ENCODE data around the gene TMOD3. TPM values are rescaled to one million over a fixed set of nuclear protein-coding genes. Genes with fewer than 3 reads are reported as not detected.

TMOD3 gene
- polyA plus RNA-seq, 2 donors = 25.7 to 42.8 TPM

DNA sequence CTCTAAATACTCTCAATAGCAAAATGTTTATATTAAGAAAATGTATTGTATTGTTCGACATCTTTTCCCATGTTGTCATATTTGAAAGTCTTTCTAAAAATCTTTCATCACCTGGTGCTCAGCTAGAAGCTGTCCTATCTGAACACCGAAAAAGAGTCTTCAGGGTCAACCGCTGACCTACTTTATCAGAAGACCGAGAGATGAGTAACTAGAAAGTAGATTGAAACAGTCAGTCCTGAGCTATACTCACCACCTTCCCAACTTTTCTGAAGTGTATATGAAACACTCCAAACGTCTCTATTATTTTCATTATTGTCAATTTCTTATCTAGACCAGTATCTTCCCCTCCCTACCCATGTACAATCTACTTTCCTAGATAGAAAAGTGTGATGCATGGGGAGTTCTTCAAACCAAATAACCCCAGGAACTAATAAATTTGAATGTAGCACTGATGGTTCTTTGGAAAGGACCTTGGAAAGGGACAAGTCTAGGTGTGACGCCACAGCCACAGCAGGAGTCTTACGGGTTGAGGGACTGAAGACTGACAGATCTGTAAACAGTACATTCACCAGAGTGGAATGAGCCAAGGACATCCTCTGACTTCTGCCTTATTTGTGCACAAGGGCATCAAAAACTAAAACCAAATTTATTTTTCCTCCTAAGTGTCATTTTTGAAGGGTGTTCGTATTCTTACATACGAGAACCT is 58.6 kb downstream of the TMOD3 start:
- WGBS, 2 donors = 85 to 86% methylated on average over 9 of the region's 9 CpGs
- peaks cover 0 to 4% of the 10 kb centered on the region in 2 donors for H3K36me3 ChIP-seq (ENCODE audit: control insufficient read depth in 2 of 2, insufficient read depth in 2 of 2, low read length in 1 of 2)
- no peaks in the 10 kb centered on the region for H3K27me3 ChIP-seq (ENCODE audit: control insufficient read depth in 1 of 2, insufficient read depth in 2 of 2, low read length in 2 of 2)

DNA sequence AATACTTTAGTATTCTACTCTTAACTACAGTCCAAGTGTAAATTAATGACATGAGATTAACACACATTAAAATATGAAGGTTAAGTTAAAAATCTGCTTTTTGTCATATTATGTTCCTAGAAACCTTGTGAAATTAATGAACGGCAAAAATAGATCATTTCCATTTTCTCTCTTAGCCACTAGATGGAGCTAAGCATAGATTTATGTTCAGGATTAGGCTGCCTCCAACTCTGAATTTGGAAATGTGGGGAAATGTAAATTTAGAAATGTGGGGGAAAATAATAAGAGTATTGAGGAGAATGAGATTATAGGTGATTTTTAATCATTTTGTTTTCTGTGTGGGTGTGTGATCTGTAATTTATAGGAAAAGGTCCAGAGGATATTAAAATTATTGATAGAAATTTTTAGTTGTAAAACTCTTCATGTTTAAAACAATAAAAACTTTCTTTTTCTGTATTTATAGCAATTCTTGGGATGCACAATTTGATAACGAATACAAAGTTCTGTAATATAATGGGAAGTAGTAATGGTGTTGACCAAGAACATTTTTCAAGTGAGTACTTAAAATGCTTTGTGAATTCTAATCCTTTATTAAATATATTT is 59.2 kb downstream of the TMOD3 start:
- WGBS, 2 donors = 22 to 25% methylated on average over 2 of the region's 2 CpGs
- no peak overlapping the region for H3K27ac ChIP-seq (ENCODE audit: low read depth in 2 of 2, low read length in 1 of 2)
- no peaks in the 10 kb centered on the region for H3K27me3 ChIP-seq (ENCODE audit: control insufficient read depth in 1 of 2, insufficient read depth in 2 of 2, low read length in 2 of 2)
- H3K9me3 ChIP-seq (ENCODE audit: control insufficient read depth in 2 of 2, insufficient read depth in 1 of 2, low read depth in 1 of 2, low read length in 1 of 2) = no peaks in the 10 kb centered on the region
- H3K36me3 ChIP-seq (ENCODE audit: control insufficient read depth in 2 of 2, insufficient read depth in 2 of 2, low read length in 1 of 2) = peaks cover 0 to 4% of the 10 kb centered on the region in 2 donors
- no peaks in the 10 kb centered on the region for H3K4me1 ChIP-seq (ENCODE audit: control insufficient read depth in 2 of 2, insufficient read depth in 2 of 2, low read length in 1 of 2)
- H3K4me3 ChIP-seq (ENCODE audit: low read depth in 1 of 2, low read length in 2 of 2) = no peak overlapping the region

More for the DNA sequence above, 58.6 kb downstream of the TMOD3 start:
- Histone ChIP-seq H3K27ac (ENCODE audit: low read depth in 2 of 2, low read length in 1 of 2) (no peak overlapping the region), H3K4me3 (ENCODE audit: low read depth in 1 of 2, low read length in 2 of 2) (no peak overlapping the region), H3K4me1 (ENCODE audit: control insufficient read depth in 2 of 2, insufficient read depth in 2 of 2, low read length in 1 of 2) (no peaks in the 10 kb centered on the region), H3K9me3 (ENCODE audit: control insufficient read depth in 2 of 2, insufficient read depth in 1 of 2, low read depth in 1 of 2, low read length in 1 of 2) (no peaks in the 10 kb centered on the region)

DNA sequence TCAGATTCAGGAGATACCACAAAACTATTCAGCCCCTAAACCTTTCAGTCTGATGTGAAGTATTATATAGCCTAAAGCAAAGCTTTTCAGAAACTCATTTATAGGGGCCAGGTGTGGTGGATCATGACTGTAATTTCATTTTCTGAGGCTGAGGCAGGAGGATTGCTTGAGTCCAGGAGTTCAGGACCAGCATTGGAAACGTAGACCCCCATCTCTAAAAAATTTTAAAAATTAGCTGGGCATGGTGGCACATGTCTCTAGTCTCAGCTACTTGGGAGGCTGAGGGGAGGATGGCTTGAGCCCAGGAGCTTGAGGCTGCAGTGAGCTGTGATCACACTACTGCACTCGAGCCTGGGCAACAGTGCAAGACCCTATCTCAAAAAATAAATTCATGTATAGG is 60.0 kb downstream of the TMOD3 start:
- H3K4me1 ChIP-seq (ENCODE audit: control insufficient read depth in 2 of 2, insufficient read depth in 2 of 2, low read length in 1 of 2) = no peaks in the 10 kb centered on the region
- peaks cover 1 to 4% of the 10 kb centered on the region in 2 donors for H3K36me3 ChIP-seq (ENCODE audit: control insufficient read depth in 2 of 2, insufficient read depth in 2 of 2, low read length in 1 of 2)
- WGBS, 2 donors = 94 to 96% methylated on average over 2 of the region's 2 CpGs

DNA sequence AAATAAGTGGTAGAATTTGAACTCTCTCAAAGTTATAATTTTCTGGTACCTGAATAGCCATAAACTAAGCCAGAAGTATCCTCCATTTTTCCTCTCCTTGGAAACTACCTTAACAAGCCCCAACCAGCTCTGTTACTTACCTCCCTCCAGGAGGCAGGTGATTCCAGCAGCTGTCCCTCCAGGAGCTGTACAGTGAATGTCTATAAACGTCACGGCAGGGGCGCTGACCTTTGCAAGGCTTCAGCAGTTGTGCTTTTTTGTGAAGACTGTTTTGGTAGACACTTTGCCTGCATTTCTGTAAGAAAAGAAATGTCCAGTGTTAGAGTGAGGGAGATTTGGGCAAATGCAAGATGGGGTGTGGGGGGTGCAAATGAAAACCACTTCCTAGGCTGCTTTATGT is 75.0 kb downstream of the TMOD3 start:
- 80 to 88% methylated on average over 3 of the region's 3 CpGs for WGBS, 2 donors
- Histone ChIP-seq H3K4me3 (ENCODE audit: low read depth in 1 of 2, low read length in 2 of 2) (no peak overlapping the region), H3K4me1 (ENCODE audit: control insufficient read depth in 2 of 2, insufficient read depth in 2 of 2, low read length in 1 of 2) (no peaks in the 10 kb centered on the region), H3K27ac (ENCODE audit: low read depth in 2 of 2, low read length in 1 of 2) (no peak overlapping the region), H3K36me3 (ENCODE audit: control insufficient read depth in 2 of 2, insufficient read depth in 2 of 2, low read length in 1 of 2) (peaks cover 3 to 4% of the 10 kb centered on the region in 2 donors), H3K27me3 (ENCODE audit: control insufficient read depth in 1 of 2, insufficient read depth in 2 of 2, low read length in 2 of 2) (no peaks in the 10 kb centered on the region), H3K9me3 (ENCODE audit: control insufficient read depth in 2 of 2, insufficient read depth in 1 of 2, low read depth in 1 of 2, low read length in 1 of 2) (no peaks in the 10 kb centered on the region)

More for the DNA sequence above, 60.0 kb downstream of the TMOD3 start:
- H3K4me3 ChIP-seq (ENCODE audit: low read depth in 1 of 2, low read length in 2 of 2) = no peak overlapping the region
- H3K27ac ChIP-seq (ENCODE audit: low read depth in 2 of 2, low read length in 1 of 2) = no peak overlapping the region
- no peaks in the 10 kb centered on the region for H3K27me3 ChIP-seq (ENCODE audit: control insufficient read depth in 1 of 2, insufficient read depth in 2 of 2, low read length in 2 of 2)
- H3K9me3 ChIP-seq (ENCODE audit: control insufficient read depth in 2 of 2, insufficient read depth in 1 of 2, low read depth in 1 of 2, low read length in 1 of 2) = no peaks in the 10 kb centered on the region

DNA sequence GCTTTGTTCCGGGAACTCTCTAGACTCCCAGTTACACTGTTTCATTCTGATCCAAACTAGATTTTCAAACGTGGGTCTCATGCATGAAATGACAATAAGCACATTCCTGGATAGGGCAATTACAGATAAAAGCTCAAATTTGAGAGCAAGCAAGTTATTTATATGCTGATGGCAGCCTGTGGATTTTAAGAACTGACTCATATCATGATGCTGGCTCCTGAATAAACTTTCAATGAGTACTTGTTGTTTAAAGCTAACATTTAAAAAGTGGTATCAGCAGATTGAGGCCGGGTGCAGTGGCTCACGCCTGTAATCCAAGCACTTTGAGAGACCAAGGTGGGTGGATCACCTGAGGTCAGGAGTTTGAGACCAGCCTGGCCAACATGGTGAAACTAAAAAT is 75.5 kb downstream of the TMOD3 start:
- WGBS, 2 donors = 77 to 81% methylated on average over 4 of the region's 4 CpGs
- Histone ChIP-seq H3K36me3 (ENCODE audit: control insufficient read depth in 2 of 2, insufficient read depth in 2 of 2, low read length in 1 of 2) (peaks cover 4 to 5% of the 10 kb centered on the region in 2 donors), H3K4me1 (ENCODE audit: control insufficient read depth in 2 of 2, insufficient read depth in 2 of 2, low read length in 1 of 2) (no peaks in the 10 kb centered on the region), H3K27me3 (ENCODE audit: control insufficient read depth in 1 of 2, insufficient read depth in 2 of 2, low read length in 2 of 2) (no peaks in the 10 kb centered on the region), H3K9me3 (ENCODE audit: control insufficient read depth in 2 of 2, insufficient read depth in 1 of 2, low read depth in 1 of 2, low read length in 1 of 2) (no peaks in the 10 kb centered on the region), H3K4me3 (ENCODE audit: low read depth in 1 of 2, low read length in 2 of 2) (no peak overlapping the region), H3K27ac (ENCODE audit: low read depth in 2 of 2, low read length in 1 of 2) (no peak overlapping the region)

DNA sequence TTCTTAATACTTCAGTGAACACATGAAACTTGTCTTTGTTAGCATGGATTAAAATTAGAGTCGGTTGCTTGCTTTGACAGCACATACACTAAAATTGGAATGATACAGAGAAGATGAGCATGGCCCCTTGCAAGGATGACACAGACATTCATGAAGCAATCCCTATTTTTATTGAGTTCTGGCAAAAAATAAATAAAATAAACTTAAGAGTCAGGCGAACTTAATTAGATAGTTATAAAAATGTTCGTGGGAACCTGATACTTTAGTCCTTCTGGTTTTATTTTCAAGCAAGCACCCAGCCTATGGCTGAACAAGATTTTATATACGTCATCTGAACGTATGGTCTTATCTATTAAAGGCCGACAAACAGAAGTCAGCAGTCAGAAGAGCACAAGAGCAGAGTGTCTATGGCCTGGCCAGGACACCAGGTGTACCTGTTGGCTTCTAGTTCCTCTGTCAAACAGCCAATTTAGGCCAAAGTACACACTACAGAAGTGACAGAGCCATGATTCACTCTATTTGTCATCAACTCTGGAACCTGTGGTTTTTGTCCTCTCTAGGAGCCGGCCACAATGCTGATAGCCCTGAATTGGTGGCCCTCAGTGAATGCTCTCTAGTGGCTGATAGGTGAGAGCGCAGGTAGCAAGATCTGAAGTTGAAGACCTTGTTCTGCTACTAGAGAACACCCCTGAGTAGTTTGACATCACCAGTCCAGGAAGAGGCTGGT is 77.8 kb downstream of the TMOD3 start:
- Histone ChIP-seq H3K9me3 (ENCODE audit: control insufficient read depth in 2 of 2, insufficient read depth in 1 of 2, low read depth in 1 of 2, low read length in 1 of 2) (no peaks in the 10 kb centered on the region), H3K27ac (ENCODE audit: low read depth in 2 of 2, low read length in 1 of 2) (no peak overlapping the region), H3K4me1 (ENCODE audit: control insufficient read depth in 2 of 2, insufficient read depth in 2 of 2, low read length in 1 of 2) (no peaks in the 10 kb centered on the region), H3K4me3 (ENCODE audit: low read depth in 1 of 2, low read length in 2 of 2) (no peak overlapping the region), H3K27me3 (ENCODE audit: control insufficient read depth in 1 of 2, insufficient read depth in 2 of 2, low read length in 2 of 2) (no peaks in the 10 kb centered on the region), H3K36me3 (ENCODE audit: control insufficient read depth in 2 of 2, insufficient read depth in 2 of 2, low read length in 1 of 2) (peaks cover 3 to 9% of the 10 kb centered on the region in 2 donors)
- WGBS, 2 donors = 66 to 83% methylated on average over 8 of the region's 8 CpGs

DNA sequence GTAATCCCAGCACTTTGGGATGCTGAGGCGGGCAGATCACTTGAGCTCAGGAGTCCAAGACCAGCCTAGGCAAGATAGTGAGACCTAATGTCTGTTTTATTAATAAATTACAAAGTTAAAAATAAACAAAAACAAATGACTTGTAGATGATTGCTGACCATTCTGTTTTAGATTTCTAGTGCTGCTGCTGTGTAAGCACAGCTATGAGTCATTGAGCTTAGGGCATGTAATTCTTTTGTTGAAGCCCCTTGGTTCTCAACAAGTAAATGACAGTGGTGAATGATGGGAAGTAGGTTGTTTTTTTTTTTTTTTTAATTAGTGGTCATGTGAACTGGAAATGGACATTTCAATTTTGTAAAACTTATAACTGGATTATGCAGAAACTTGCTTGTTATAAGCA is 78.9 kb downstream of the TMOD3 start:
- H3K9me3 ChIP-seq (ENCODE audit: control insufficient read depth in 2 of 2, insufficient read depth in 1 of 2, low read depth in 1 of 2, low read length in 1 of 2) = no peaks in the 10 kb centered on the region
- WGBS, 2 donors = 89 to 97% methylated on average over 1 of the region's 1 CpG
- no peaks in the 10 kb centered on the region for H3K4me1 ChIP-seq (ENCODE audit: control insufficient read depth in 2 of 2, insufficient read depth in 2 of 2, low read length in 1 of 2)
- no peak overlapping the region for H3K27ac ChIP-seq (ENCODE audit: low read depth in 2 of 2, low read length in 1 of 2)
- H3K27me3 ChIP-seq (ENCODE audit: control insufficient read depth in 1 of 2, insufficient read depth in 2 of 2, low read length in 2 of 2) = no peaks in the 10 kb centered on the region
- H3K36me3 ChIP-seq (ENCODE audit: control insufficient read depth in 2 of 2, insufficient read depth in 2 of 2, low read length in 1 of 2) = peaks cover 3 to 9% of the 10 kb centered on the region in 2 donors
- H3K4me3 ChIP-seq (ENCODE audit: low read depth in 1 of 2, low read length in 2 of 2) = no peak overlapping the region

DNA sequence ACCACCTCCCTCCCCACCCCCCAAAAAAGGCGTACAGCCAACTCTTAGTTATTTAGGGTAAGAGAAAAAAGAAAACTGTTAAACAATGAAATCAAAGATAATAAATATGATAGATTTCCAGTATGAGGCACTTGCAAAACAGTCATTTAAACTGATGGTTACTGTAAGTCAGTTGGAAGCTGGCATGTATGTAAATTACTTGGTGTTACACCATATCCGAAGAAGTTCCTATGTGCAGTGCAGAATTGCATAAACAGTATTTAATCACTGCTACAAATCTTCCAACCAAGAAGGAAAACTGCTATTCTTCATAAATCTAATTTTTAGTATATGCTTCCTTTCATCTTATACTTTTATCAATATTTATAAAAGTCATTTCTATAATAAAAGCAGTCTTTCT is 80.1 kb downstream of the TMOD3 start:
- Histone ChIP-seq H3K27ac (ENCODE audit: low read depth in 2 of 2, low read length in 1 of 2) (no peak overlapping the region), H3K9me3 (ENCODE audit: control insufficient read depth in 2 of 2, insufficient read depth in 1 of 2, low read depth in 1 of 2, low read length in 1 of 2) (no peaks in the 10 kb centered on the region), H3K4me3 (ENCODE audit: low read depth in 1 of 2, low read length in 2 of 2) (no peak overlapping the region), H3K27me3 (ENCODE audit: control insufficient read depth in 1 of 2, insufficient read depth in 2 of 2, low read length in 2 of 2) (no peaks in the 10 kb centered on the region), H3K36me3 (ENCODE audit: control insufficient read depth in 2 of 2, insufficient read depth in 2 of 2, low read length in 1 of 2) (peaks cover 3 to 12% of the 10 kb centered on the region in 2 donors), H3K4me1 (ENCODE audit: control insufficient read depth in 2 of 2, insufficient read depth in 2 of 2, low read length in 1 of 2) (no peaks in the 10 kb centered on the region)
- 92 to 96% methylated on average over 2 of the region's 2 CpGs for WGBS, 2 donors

DNA sequence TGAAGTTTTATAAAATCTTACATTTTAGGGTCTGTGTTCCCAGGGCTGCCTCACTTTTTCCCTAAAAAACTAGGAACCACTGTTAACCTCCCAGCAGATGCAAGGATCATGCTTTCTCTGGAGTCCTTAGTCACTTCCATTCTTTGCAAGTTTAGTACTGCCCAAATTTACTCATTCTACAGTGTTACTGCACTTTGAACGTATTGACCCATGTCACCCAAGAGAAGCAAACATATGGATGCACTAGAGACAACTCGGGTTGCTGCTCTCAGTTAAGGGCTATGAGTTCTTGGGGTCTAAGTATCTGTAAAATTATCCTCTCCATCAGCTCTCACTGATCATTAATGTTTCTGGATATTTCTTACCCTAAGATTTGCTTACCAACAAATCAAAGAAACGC is 83.1 kb downstream of the TMOD3 start:
- H3K36me3 ChIP-seq (ENCODE audit: control insufficient read depth in 2 of 2, insufficient read depth in 2 of 2, low read length in 1 of 2) = peaks cover 5 to 16% of the 10 kb centered on the region in 2 donors
- no peaks in the 10 kb centered on the region for H3K9me3 ChIP-seq (ENCODE audit: control insufficient read depth in 2 of 2, insufficient read depth in 1 of 2, low read depth in 1 of 2, low read length in 1 of 2)
- H3K4me3 ChIP-seq (ENCODE audit: low read depth in 1 of 2, low read length in 2 of 2) = no peak overlapping the region
- no peaks in the 10 kb centered on the region for H3K4me1 ChIP-seq (ENCODE audit: control insufficient read depth in 2 of 2, insufficient read depth in 2 of 2, low read length in 1 of 2)
- WGBS, 2 donors = 93 to 96% methylated on average over 3 of the region's 3 CpGs
- H3K27ac ChIP-seq (ENCODE audit: low read depth in 2 of 2, low read length in 1 of 2) = no peak overlapping the region
- no peaks in the 10 kb centered on the region for H3K27me3 ChIP-seq (ENCODE audit: control insufficient read depth in 1 of 2, insufficient read depth in 2 of 2, low read length in 2 of 2)

All from esophagus (tissue), 2 donors.